LNCaP clone FGC (cell line): ENCODE measurements around the gene MAML3.

Source experiments
- DNase-seq: peaks from one replicate; pipeline ENCODE4 v3.0.0-alpha.2; 2011; ENCODE audit warnings: low read depth
- H3K4me3 ChIP-seq: 2 replicates; pipeline ENCODE4 v1.5.1; 2011; ENCODE audit warnings: mild to moderate bottlenecking, low read depth, low read length, control low read depth
- TF ChIP-seq, protein P1 (sequence below): IDR thresholded peaks from 2 replicates; pipeline ENCODE4 v1.5.1; 2012; ENCODE audit warnings: mild to moderate bottlenecking; ENCODE audit not compliant: control insufficient read depth, insufficient read depth; ENCODE audit errors: extremely low read depth

The MAML3 gene

DNA sequence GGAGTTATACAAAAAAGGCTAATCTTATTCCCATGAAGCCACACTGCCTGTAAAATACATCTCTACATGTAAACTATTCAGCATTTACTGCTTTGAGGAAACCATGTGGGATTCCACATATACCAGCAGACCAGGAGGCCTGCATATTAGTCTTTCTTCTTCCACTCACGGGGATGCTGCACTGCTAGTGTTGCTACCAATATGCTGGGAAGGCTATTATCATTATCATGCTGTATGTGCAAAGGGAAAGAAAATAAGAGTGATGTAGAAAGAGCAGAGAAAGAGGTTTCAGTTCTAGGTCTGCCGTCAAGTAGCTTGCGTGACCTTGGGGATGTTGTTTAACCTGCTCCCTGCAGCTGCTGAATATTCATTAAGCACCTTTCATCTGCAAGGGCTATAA, 427.4 kb downstream of the MAML3 start:
- no peak for DNase-seq
- TF ChIP-seq, protein P1, sequence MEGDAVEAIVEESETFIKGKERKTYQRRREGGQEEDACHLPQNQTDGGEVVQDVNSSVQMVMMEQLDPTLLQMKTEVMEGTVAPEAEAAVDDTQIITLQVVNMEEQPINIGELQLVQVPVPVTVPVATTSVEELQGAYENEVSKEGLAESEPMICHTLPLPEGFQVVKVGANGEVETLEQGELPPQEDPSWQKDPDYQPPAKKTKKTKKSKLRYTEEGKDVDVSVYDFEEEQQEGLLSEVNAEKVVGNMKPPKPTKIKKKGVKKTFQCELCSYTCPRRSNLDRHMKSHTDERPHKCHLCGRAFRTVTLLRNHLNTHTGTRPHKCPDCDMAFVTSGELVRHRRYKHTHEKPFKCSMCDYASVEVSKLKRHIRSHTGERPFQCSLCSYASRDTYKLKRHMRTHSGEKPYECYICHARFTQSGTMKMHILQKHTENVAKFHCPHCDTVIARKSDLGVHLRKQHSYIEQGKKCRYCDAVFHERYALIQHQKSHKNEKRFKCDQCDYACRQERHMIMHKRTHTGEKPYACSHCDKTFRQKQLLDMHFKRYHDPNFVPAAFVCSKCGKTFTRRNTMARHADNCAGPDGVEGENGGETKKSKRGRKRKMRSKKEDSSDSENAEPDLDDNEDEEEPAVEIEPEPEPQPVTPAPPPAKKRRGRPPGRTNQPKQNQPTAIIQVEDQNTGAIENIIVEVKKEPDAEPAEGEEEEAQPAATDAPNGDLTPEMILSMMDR: no peak

DNA sequence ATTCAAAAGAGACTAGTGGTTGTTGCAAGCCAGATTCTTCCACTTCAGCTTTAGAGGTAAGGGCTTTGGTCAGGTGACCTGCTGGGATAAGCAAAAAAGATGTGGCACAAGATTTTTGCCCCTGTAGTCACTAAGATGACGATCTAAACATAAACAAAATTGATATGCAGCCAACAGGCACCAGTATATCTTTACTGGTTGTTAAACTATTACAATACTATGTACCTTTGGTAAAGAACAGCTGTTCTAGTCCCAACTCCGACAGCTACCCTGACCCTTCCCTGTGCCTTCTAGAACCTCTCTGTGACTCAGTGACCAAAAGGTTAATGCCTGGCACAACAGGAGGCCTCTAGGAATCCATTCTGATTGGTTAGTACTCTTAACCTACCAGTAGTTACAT, 428.7 kb downstream of the MAML3 start:
- no peak overlapping the region for H3K4me3 ChIP-seq
- TF ChIP-seq, protein P1: no peak
- DNase-seq: no peak

More for the DNA sequence above, 427.4 kb downstream of the MAML3 start:
- no peak overlapping the region for H3K4me3 ChIP-seq

DNA sequence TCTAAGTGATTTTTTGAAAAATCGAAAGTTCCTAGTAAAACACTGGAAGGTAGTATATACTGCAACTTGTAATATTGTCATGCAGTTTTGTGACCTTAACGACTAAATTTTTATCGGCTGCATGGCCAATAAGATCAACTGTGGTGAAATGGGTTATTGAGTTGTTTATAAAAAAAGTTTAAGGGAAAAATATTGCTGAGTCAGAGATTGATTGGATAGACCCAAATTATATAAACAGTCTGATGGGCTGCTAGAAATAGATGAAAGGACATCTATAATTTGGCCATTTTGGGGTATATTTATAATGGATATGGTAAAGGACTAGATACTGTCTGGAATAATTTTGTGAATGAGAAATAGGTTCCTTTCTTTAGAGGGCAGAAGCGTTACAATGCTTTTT, 432.2 kb downstream of the MAML3 start:
- TF ChIP-seq, protein P1: no peak
- no peak for DNase-seq
- H3K4me3 ChIP-seq: no peak overlapping the region

DNA sequence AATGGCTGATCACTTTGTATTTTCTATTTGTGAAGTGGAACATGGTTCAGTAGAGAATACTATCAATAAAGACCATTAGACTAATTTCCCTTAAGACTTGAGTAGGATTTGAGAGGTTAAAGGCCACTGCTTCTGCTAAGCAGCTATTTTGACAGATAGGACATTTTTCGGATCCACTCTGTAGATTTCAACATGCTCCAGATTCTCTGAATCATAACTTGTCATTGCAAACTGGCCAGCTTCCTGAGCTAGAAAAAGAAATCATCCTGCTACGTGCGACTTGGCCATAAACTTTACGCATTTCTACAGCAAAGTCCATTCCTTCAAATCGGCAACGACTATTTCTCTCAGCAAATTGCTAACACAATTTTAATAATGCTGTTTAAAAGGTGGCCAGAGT, 433.2 kb downstream of the MAML3 start:
- TF ChIP-seq, protein P1: no peak
- H3K4me3 ChIP-seq: no peak overlapping the region
- no peak for DNase-seq

DNA sequence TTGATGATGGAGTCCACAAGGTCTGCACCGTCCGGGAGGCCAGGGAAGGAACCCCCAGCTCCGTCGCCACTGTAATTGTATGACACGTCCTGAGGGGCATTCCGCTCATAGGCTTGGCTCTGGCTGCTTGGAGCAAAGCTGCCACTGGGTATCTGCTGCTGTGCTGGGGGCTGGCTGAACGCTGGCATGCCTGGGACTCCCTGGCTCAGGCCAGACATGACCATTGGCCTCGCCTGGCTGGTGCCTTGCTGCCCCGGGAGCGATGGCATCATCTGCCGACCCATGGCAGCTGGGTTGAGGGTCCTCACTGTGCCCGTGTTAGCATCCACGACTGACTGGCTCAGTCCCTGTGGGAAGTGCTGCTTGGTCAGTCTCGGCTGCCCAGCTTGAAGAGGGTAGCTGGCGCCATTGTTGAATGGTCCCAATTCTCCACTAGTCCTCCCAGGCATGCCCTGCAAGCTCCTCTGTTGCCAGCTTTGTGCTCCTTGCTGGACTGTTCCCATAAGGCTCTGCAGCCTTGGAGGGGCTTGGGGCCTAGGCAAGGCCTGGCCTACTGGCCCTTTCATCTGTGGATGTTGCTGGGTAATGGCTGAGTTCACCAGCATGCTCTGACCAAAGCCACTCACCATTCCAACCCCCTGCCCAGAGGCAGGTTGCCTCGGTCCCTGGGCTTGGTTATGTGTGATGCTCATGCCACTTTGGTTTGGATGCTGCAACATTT, 434.4 kb downstream of the MAML3 start:
- no peak overlapping the region for H3K4me3 ChIP-seq
- DNase-seq: no peak
- TF ChIP-seq, protein P1: no peak

DNA sequence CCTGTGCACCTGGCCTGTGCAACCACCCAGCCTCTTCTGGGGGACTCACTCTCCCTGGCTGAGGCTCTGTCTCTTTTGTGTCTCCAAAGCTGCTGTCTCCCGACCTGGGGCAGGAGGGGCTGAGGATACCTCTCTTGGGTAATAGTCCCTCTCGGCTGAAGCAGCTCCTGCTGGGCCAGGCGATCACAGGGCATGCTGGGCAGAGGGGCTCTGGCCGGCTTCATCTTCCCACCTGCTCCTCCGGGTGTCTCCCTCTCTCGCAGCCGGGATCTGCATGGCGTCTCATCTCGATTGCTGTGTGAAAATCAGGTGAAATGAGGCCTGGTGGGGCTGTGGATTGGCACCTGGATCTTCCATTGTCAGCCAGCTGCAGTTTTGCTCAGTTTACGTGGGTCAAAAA, 435.2 kb downstream of the MAML3 start:
- no peak for DNase-seq
- TF ChIP-seq, protein P1: no peak
- no peak overlapping the region for H3K4me3 ChIP-seq

DNA sequence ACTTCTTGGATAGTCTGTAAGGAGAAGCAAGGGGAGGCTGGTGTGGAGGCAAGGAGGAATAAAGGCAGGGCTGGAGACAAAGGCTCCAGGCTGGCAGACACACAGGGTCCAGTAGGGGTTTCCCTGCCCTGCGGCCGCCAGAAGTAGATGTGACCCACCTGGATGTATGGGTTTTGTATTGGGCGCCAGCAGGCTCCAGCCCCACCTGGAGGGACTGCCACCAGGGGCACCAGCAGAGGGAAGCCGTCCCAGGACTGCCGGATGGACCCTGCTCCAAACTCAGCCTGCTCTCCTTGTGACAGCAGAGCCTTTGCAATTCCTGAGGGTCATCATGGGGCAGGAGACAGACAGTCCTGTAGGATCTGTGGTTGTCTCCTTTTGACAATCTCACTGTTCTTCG, 435.6 kb downstream of the MAML3 start:
- DNase-seq: no peak

More for the DNA sequence above, 435.6 kb downstream of the MAML3 start:
- no peak overlapping the region for H3K4me3 ChIP-seq
- TF ChIP-seq, protein P1: no peak
